Body of pancreas (tissue), 4 donors: Measurements from ENCODE around the gene MERTK.

Source experiments
- CTCF ChIP-seq, 7 experiments: fragments of 450-650 bp in 4 of 7; fragments of 200-600 bp in 3 of 7; sonication (generic) in 3 of 7; IDR thresholded peaks; one replicate each; pipeline ENCODE4 v1.5.1; 2016 to 2019; ENCODE audit warnings: antibody characterized with exemption in 7 of 7
- POLR2A ChIP-seq, 3 donors: fragments of 450-650 bp; IDR thresholded peaks; one replicate each; pipeline ENCODE4 v1.6.1; 2016; ENCODE audit warnings: antibody characterized with exemption in 3 of 3, mild to moderate bottlenecking in 2 of 3

- no peak for TF ChIP-seq CTCF (IDR thresholded peaks at IDR 0.05)
- TF ChIP-seq POLR2A (IDR thresholded peaks at IDR 0.05), result no peak
Measured at GRCh38 chr2:111918383-111918806, 20.0 kb downstream of the MERTK start.
